ENCODE measurements around the gene GDPGP1. TPM values are rescaled to one million over a fixed set of nuclear protein-coding genes. Genes with fewer than 3 reads are reported as not detected.

The GDPGP1 gene
- total RNA-seq, 1 donor from 2014 or later = 11.2 TPM

- no peaks in the 10 kb centered on the region for H3K27me3 ChIP-seq
- peak within 1 kb of the TSS; percentile 95 for H3K4me3 ChIP-seq
- intact Hi-C loops (cut with DNase I) = no loop called here
- no peak for TF ChIP-seq CTCF (IDR thresholded peaks at IDR 0.05)
- peak within 1 kb of the TSS; percentile 97 for H3K27ac ChIP-seq
- H3K9me3 ChIP-seq = no peaks in the 10 kb centered on the region
- H3K36me3 ChIP-seq = peaks cover 52% of the 10 kb centered on the region
- ATAC-seq (peak; percentile 95), DNase-seq (peak; percentile 99)
- H3K4me1 ChIP-seq = peaks cover 31% of the 10 kb centered on the region
These were observed 468 bp upstream of the GDPGP1 start, which contains the start of gene CIB1 for GRCh38 chr15:90233387-90234095. CIB1 (minus strand) TSS chr15:90233941; CDS start chr15:90233885, 56 bp downstream.

- TF ChIP-seq CTCF (IDR thresholded peaks at IDR 0.05) = no peak
- Histone ChIP-seq H3K36me3 (peaks cover 49% of the 10 kb centered on the region), H3K4me3 (no peak overlapping the region), H3K27ac (no peak overlapping the region), H3K4me1 (peaks cover 7% of the 10 kb centered on the region), H3K27me3 (no peaks in the 10 kb centered on the region), H3K9me3 (no peaks in the 10 kb centered on the region)
- ATAC-seq (no peak), DNase-seq (no peak)
- intact Hi-C loops (cut with DNase I) = no loop called here
These were observed 5.4 kb downstream of the GDPGP1 start for GRCh38 chr15:90239371-90239770.

- ATAC-seq (no peak), DNase-seq (no peak)
- TF ChIP-seq CTCF (IDR thresholded peaks at IDR 0.05) = no peak
- intact Hi-C loops (cut with DNase I) = no loop called here
- Histone ChIP-seq H3K27me3 (no peaks in the 10 kb centered on the region), H3K4me3 (no peak overlapping the region), H3K27ac (no peak overlapping the region), H3K4me1 (no peaks in the 10 kb centered on the region), H3K9me3 (no peaks in the 10 kb centered on the region), H3K36me3 (peaks cover 48% of the 10 kb centered on the region)
These were observed 6.8 kb downstream of the GDPGP1 start for GRCh38 chr15:90240856-90241255.

DNA sequence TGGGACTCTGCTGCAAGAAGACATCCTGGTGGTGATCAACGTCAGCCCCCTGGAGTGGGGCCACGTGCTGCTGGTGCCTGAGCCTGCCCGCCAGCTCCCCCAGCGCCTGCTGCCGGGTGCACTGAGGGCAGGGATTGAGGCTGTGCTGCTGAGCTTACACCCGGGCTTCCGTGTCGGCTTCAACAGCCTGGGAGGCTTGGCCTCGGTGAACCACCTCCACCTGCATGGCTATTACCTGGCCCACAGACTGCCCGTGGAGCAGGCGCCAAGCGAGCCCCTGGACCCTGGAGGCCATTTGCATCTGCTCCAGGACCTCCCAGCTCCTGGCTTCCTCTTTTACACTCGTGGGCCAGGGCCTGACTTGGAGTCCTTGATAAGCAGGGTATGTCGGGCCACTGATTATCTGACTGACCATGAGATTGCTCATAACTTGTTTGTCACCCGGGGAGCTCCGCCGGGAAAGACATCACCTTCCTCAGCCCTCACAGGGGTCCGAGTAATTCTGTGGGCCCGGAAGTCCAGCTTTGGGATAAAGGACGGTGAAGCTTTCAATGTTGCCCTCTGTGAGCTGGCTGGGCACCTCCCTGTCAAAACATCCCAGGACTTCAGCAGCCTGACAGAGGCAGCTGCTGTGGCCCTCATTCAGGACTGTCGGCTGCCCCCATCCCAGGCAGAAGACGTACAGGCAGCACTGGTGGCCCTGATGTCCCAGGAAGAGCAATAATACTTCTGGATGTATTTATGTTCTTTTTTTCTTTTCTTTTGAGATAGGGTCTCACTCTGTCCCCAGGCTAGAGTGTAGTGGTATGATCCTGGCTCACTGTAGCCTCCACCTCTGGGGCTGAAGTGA, 7.6 kb downstream of the GDPGP1 start:
- intact Hi-C loops (cut with DNase I) = no loop called here
- Histone ChIP-seq H3K27me3 (no peaks in the 10 kb centered on the region), H3K36me3 (peaks cover 41% of the 10 kb centered on the region), H3K4me3 (no peak overlapping the region), H3K27ac (no peak overlapping the region), H3K4me1 (no peaks in the 10 kb centered on the region), H3K9me3 (no peaks in the 10 kb centered on the region)
- DNase-seq (no peak), ATAC-seq (no peak)
- no peak for TF ChIP-seq CTCF (IDR thresholded peaks at IDR 0.05)

DNA sequence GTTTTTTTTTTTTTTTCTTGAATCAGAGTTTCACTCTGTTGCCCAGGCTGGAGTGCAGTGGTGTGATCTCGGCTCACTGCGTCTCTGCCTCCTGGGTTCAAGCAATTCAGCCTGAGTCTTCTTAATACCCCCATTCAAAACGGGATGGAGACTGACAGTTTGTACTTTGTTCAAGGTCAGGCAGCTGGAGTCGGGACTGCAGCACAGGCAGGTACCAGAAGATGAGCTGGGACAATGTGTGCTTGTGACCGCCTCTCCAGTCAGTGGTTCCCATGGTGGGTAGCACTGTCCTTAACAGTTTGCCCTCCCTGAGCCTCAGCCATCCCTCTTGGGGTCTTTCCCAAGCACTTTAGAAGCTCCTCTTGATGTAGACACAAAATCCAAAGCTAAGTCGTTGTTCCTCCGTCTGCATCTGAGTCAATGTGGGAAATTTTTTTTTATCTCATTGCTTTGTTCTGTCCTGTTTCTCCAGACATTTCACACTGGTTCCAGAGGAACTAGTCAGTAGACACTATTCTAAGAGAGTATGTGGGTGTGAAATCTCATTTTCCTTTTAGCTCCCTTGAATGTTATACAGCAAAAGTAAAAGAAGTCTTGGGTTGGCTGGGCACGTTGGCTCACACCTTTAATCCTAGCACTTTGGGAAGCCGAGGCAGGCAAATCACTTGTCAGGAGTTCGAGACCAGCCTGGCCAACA, 10.1 kb downstream of the GDPGP1 start:
- Histone ChIP-seq H3K27ac (no peak overlapping the region), H3K4me1 (no peaks in the 10 kb centered on the region), H3K4me3 (no peak overlapping the region), H3K27me3 (no peaks in the 10 kb centered on the region), H3K9me3 (no peaks in the 10 kb centered on the region), H3K36me3 (peaks cover 18% of the 10 kb centered on the region)
- ATAC-seq (no peak), DNase-seq (no peak)
- no peak for TF ChIP-seq CTCF (IDR thresholded peaks at IDR 0.05)
- intact Hi-C loops (cut with DNase I) = no loop called here

Data from upper lobe of right lung (tissue), 1 donor.